ENCODE measurements around the gene ETNK1.

The ETNK1 gene

GRCh38 chr12:22635812-22636211 lies 10.8 kb downstream of the ETNK1 start:
- DNase-seq = no peak

DNA sequence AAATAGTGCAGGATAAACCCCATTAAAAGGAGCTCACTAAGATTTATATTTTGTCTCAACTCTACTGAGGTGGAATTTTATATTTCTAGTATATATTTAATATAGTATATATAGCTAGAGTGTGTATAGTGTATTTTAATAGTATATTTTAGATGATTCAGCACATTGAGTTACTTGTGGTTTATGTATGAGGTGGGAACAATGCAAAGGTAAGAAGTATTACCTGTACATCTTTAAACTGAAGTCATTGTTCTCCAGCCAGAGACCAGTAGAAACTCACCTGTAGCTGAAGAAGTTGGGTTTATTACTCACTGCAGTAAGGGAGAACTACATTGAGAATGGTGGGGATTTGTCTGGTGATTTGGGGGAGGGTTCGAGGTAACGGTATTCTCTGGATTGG lies 15.9 kb downstream of the ETNK1 start:
- no peak for DNase-seq

GRCh38 chr12:22641353-22642053 lies 16.5 kb downstream of the ETNK1 start:
- DNase-seq = no peak

DNA sequence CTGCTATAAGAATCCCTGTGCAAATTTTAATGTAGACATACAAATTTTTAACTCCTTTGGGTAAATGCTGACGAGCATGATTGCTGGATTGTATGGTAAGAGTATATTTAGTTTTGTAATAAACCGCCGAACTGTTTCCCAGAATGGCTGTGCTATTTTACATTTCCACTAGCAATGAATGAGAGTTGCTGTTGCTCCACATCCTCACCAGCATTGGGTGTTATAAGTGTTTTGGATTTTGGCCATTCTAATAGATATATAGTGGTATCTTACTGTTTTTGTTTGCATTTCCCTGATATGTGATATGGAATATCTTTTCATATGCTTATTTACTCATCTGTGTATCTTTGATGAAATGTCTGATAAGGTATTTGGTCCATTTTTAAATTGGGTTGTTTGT lies 23.7 kb downstream of the ETNK1 start:
- no peak for DNase-seq

DNA sequence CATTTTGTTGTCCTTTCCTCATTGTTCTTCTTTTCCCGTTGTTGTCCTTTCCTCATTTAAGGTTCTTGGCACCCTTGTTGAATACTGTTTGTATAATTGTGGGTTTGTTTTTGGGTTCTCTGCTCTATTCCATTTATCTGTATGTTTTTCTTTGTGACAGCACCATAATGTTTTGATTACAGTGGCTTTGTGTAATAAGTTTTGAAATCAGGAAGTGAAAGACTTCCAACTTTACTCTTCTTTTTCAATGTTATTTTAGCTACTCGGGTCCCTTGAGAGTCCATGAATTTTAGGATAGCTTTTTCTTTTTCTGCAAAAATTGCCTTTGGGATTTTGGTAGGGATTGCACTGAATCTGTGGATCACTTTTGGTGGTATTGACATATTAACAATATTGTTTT lies 28.1 kb downstream of the ETNK1 start:
- no peak for DNase-seq

DNA sequence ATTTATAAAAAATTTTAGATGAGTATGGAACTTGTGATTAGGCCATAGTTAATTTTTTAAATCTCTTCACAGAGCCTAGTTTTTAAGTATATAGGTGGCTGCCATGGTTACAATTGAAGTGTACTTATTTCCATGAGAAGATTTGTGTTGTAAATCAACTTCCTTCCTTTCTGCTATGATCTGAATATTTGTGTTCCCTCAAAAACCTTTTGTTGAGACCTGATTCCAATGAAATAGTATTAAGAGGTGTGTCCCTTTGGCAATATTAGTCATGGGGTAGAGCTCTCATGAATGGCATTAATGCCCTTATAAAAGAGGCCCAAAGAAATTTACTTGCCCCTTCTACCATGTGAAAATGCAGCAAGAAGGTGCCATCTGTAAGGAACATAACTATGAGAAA lies 28.8 kb downstream of the ETNK1 start:
- DNase-seq = no peak

- DNase-seq = no peak
These were observed 31.4 kb downstream of the ETNK1 start for GRCh38 chr12:22656376-22656775.

GRCh38 chr12:22656831-22657230 lies 31.9 kb downstream of the ETNK1 start:
- DNase-seq = no peak

GRCh38 chr12:22657538-22657937 lies 32.6 kb downstream of the ETNK1 start:
- no peak for DNase-seq

DNA sequence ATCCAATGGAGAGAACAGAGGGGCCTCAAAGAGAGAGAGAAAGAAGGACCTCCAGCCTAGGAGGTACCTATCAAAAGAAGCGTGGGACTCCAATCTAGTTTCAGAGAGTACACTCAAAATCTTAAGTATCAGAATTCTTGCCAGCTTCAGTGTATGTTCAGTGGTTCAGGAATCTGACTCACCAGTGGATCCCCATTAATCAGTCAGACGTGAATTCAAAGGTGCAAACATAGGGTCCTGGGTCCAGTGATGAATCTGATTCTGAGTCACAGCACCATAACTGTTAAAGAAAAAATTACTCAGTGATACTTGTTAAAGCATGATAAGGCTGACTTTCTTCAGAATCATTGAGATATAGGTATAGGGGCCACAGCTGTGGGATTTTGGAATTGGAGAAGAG lies 33.2 kb downstream of the ETNK1 start:
- no peak for DNase-seq

GRCh38 chr12:22662356-22662755 lies 37.4 kb downstream of the ETNK1 start:
- DNase-seq = no peak

DNA sequence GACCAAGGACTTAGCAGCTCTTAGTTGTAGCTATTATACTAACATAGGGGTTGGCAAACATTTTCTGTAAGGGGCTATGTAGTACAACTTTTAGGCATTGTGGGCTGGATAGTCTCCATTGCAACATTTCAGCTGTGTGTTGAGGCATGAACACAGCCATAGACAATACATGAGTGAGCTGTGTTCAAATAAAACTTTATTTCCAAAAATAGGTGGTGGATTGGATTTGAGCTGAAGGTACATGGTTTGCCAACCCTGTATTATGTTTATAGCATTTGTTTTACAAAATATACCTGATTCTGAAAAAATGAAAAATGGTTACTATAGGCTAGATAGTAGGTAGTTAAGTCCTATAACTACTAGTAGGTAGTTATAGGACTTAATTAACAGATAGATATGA lies 40.5 kb downstream of the ETNK1 start:
- no peak for DNase-seq

DNA sequence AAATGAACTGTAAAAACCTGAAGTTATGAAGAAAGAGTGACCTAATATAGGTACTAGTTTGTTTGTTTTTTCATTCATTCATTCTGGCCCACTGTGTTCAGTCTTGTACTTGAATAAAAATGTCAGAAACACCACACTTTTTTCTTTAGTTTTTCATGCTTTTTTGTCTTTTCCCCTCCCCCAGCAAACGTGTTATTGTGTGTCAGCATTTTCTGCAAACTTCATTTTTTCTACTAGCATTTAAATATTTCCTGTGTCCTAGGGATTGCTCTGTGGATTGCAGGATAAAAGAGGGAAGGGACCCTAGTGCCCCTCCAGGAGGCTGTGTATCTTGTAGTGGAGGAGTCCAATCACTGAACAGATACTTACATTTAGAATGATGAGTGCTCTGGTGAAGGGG lies 42.2 kb downstream of the ETNK1 start:
- no peak for DNase-seq

DNA sequence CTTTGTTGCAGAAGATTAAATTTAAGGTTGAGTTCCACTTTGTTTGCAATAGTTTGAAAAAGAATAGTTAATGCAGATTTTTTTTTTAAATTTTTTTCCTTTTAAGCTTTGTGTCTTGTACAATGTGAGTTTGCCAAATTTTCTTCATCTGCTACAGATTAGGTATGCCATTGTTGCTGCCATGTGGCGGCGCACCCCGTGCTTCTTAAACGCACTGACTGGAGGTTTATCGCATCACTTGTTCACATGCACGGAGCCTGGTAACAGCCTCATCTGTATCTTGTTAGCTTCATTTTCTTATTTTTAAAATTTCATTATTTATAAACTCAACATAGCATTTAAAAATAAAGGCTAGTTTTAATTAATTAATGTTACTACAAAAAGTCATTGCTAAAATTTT lies 43.5 kb downstream of the ETNK1 start:
- DNase-seq = no peak

- no peak for DNase-seq
These were observed 45.8 kb downstream of the ETNK1 start for GRCh38 chr12:22670762-22671161.

DNA sequence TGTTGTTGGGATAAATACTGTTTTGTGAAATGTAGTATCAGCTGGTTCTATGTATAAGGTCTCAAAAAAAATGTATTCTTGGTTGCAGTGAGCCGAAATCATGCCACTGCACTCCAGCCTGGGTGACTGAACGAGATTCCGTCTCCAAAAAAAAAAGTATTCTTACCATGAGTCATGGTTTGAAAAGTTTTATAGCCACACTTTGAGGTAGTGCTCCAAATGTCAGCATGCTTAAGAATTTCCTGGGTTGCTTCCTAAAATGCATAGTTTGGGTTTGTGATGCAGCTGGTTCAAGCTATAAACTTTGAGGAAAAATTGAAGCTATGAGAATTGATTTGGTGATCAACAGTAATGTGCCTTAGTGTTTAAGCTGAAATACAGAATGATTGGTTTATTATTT lies 48.0 kb downstream of the ETNK1 start:
- no peak for DNase-seq

GRCh38 chr12:22677781-22678574 lies 53.0 kb downstream of the ETNK1 start:
- DNase-seq = no peak

DNA sequence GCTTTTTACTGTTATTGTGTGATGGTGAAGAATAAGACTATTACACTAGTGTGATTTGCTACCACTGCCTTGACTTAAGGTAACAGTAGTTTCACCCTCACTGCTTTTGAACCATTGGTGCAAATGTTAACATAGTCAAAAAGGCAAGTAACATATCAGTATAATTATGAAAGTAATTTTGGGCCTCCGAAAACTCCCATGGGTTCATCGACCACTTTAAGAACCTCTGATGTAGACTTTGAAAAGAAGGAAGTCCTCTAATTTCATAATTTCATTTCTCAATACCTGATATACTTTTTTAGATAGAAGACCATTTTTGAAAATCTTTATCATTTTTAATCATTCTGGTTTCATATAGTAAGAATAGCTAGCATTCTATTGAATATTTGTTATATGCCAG lies 57.7 kb downstream of the ETNK1 start:
- DNase-seq = no peak

GRCh38 chr12:22683131-22683530 lies 58.2 kb downstream of the ETNK1 start:
- no peak for DNase-seq

GRCh38 chr12:22684140-22685118 lies 59.5 kb downstream of the ETNK1 start:
- no peak for DNase-seq

DNA sequence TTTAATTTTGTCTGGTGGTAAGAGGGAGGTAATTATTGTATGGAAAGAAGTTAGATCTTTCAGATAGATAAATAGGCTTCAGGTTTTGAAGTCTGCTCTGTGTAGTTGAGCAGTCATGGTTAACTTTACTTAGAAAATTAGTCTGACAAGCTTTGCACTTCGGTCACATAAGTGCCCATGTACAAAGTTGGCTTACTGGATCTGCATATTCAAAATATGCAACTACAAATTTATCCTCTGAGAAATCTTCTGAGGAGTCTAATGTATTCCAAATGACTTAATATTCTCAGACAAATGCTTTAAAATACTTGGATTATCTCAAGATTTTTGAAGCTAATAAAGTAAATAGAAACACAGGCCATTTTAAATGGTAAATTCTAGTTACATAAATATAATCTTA lies 61.2 kb downstream of the ETNK1 start:
- DNase-seq = no peak

DNA sequence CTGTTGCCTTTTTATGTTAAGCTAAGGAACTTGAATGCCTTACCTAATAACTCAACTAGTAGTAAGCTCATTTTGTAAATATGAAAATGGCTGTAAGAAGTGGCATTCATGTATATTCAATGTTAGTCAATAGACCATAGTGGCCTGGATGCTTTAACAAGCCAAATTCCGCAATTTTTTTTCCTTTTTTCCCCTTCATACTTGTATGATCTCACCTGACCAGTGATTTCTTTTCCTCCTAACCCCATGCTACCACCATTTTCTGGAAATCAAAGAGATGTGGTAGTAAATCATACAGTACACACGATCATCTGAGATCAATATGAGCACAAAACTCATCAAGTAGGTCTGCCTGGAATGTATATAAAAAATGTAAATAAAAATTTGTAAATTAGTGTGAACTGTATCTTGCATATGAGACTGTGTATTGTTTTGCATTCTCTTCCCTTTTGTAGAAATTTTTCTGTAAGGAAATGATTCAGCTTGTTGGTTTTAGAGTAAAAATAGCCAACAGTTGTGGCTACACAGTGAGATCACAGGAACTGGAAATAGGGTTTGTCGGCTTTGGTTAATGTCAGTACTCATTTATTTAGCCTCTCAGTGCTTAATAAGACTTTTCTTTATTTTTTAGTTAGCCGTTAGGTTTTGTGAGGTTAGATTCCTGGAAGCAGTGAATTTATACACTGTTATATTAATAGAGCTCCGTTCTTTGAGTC lies 62.5 kb downstream of the ETNK1 start:
- no peak for DNase-seq

DNA sequence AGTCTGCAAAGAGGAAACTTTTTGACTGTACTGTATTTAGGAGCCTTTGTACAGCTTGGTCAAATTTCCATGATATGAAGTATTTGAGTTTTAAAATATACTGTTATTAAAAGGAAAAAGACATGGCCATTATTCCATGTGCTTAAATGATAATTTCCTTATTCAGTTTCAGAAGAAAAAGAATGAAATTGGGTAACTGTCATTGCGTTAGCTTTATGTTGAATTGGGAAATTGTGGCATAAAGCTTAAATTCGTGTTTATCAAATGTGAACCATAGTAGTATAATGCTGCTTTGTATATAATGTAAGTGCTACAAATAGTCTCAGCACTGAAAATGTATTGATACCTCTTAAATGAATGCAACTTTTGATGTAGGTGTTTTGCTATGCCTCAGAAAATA lies 64.9 kb downstream of the ETNK1 start:
- DNase-seq = no peak

Data from COR-L47 (cell line).